Prostate gland (tissue), 2 donors: Measurements from ENCODE around the gene DDX31. TPM values are rescaled to one million over a fixed set of nuclear protein-coding genes. Genes with fewer than 3 reads are reported as not detected.

Experiments used
- DNase-seq: peaks from one replicate; pipeline ENCODE4 v3.0.0-alpha.2; 2019; ENCODE audit warnings: low spot score
- H3K27ac ChIP-seq, 2 donors: fragments of 200-600 bp; sonication (generic); 2 replicates each; pipeline ENCODE4 v1.5.1; 2017 to 2019
- H3K27me3 ChIP-seq: fragments of 200-600 bp; sonication (generic); replicated peaks from 2 replicates; pipeline ENCODE4 v1.5.1; 2019; ENCODE audit not compliant: insufficient read depth
- H3K36me3 ChIP-seq, 2 donors: fragments of 200-600 bp; sonication (generic); 1 replicate in 1 of 2; 2 replicates in 1 of 2; pipeline versions ENCODE4 v1.5.1 to v1.8.1; 2017 to 2019
- H3K4me1 ChIP-seq: fragments of 200-600 bp; sonication (generic); replicated peaks from 2 replicates; pipeline ENCODE4 v1.5.1; 2019
- H3K4me3 ChIP-seq, 2 donors: fragments of 200-600 bp; sonication (generic); 2 replicates each; pipeline ENCODE4 v1.5.1; 2017 to 2019
- H3K9me3 ChIP-seq: fragments of 200-600 bp; sonication (generic); 2 replicates; pipeline ENCODE4 v1.5.1; 2017
- POLR2A ChIP-seq: fragments of 450-650 bp; IDR thresholded peaks from one replicate; pipeline ENCODE4 v1.6.1; 2016; ENCODE audit warnings: antibody characterized with exemption, mild to moderate bottlenecking
- POLR2AphosphoS5 ChIP-seq: sonication (generic); formaldehyde crosslinking; IDR thresholded peaks from one replicate; pipeline ENCODE4 v1.6.1; 2017; ENCODE audit warnings: antibody characterized with exemption
- WGBS: methylation state at CpG from one replicate; pipeline ENCODE4 v1.1.5; 2018; 5-methylcytosine and 5-hydroxymethylcytosine counted together
- intact Hi-C: fragments of 100-400 bp; cut with DNase I; formaldehyde crosslinking; loops from one replicate; pipeline ENCODE4 v1.14.2; 2022
- total RNA-seq, 2 donors: library from RNA; depleted of rRNA; stranded (reverse); fragments of >200 nt; gene quantifications; one replicate each; pipeline ENCODE4 v1.1.0, GENCODE V29; 2016
- TF ChIP-seq, protein P1 (sequence below), 4 experiments: fragments of 200-600 bp in 2 of 4; fragments of 450-650 bp in 2 of 4; sonication (generic) in 2 of 4; IDR thresholded peaks; 1 replicate in 3 of 4; 2 replicates in 1 of 4; pipeline ENCODE4 v1.5.1; 2016 to 2019; ENCODE audit warnings: antibody characterized with exemption in 4 of 4, mild to moderate bottlenecking in 2 of 4, moderate library complexity in 2 of 4

The DDX31 gene
- total RNA-seq, 2 donors from 2014 or later, result 19.0 to 22.2 TPM

- no peaks in the 10 kb centered on the region for H3K27me3 ChIP-seq
- H3K9me3 ChIP-seq, result no peaks in the 10 kb centered on the region
- TF ChIP-seq, protein P1, sequence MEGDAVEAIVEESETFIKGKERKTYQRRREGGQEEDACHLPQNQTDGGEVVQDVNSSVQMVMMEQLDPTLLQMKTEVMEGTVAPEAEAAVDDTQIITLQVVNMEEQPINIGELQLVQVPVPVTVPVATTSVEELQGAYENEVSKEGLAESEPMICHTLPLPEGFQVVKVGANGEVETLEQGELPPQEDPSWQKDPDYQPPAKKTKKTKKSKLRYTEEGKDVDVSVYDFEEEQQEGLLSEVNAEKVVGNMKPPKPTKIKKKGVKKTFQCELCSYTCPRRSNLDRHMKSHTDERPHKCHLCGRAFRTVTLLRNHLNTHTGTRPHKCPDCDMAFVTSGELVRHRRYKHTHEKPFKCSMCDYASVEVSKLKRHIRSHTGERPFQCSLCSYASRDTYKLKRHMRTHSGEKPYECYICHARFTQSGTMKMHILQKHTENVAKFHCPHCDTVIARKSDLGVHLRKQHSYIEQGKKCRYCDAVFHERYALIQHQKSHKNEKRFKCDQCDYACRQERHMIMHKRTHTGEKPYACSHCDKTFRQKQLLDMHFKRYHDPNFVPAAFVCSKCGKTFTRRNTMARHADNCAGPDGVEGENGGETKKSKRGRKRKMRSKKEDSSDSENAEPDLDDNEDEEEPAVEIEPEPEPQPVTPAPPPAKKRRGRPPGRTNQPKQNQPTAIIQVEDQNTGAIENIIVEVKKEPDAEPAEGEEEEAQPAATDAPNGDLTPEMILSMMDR (IDR thresholded peaks at IDR 0.05), result no peak
- TF ChIP-seq POLR2A, result no peak
- no peak for TF ChIP-seq POLR2AphosphoS5
- 95% methylated on average over 5 of the region's 5 CpGs for WGBS
- no peak for DNase-seq
- H3K27ac ChIP-seq, result no peak overlapping the region
- no peaks in the 10 kb centered on the region for H3K4me1 ChIP-seq
- H3K4me3 ChIP-seq, result no peak overlapping the region
- intact Hi-C loops, result no loop called here
- no peaks in the 10 kb centered on the region for H3K36me3 ChIP-seq
These were observed 43.5 kb downstream of the DDX31 start for GRCh38 chr9:132626285-132626684.

DNA sequence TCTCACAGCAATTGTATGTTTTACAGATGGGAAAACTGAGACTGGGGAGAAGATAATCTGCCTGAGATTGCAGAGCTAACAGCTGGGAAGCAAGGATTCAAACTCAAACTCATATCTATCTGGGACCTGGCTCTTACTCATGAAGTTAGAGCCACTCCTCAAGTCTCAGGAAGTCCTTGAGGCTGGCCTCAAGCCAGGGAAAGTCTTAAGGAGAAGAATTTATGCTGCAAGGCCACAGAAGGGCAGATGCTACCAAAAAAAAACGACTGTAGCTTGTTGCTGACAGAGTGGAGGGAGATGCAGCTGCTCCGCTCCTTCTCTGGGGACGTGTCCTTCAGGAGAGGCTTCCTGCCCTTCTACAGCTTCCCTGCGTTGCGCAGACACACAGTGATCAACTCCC is 47.6 kb downstream of the DDX31 start:
- Histone ChIP-seq H3K4me1 (no peaks in the 10 kb centered on the region), H3K27ac (no peak overlapping the region), H3K4me3 (no peak overlapping the region), H3K36me3 (peaks cover 0 to 4% of the 10 kb centered on the region in 2 donors), H3K9me3 (no peaks in the 10 kb centered on the region), H3K27me3 (no peaks in the 10 kb centered on the region)
- TF ChIP-seq POLR2AphosphoS5 (no peak), POLR2A (no peak)
- TF ChIP-seq, protein P1 (IDR thresholded peaks at IDR 0.05), result no peak
- intact Hi-C loops, result no loop called here
- no peak for DNase-seq
- WGBS, result 76% methylated on average over 5 of the region's 5 CpGs

DNA sequence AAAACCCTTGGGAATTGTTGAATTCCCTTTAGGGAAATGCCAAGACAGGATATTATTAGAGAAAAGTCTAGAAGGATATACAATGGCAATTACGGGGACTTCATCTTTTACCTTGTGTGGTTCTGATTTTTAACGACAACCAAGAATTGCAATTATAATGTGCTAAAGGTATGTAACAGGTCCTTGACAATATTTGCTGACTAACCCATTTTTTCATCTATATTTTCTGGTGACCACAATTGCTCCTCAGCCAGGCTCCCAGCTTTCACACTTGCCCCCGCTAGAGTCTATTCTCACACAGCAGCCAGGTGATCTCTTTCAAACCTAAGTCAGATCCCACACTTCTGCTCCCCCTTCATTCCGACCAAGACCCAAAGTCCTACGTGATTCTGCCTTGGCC is 53.1 kb downstream of the DDX31 start:
- intact Hi-C loops, result no loop called here
- no peak overlapping the region for H3K4me3 ChIP-seq
- 90% methylated on average over 5 of the region's 5 CpGs for WGBS
- TF ChIP-seq POLR2A (no peak), POLR2AphosphoS5 (no peak)
- TF ChIP-seq, protein P1 (IDR thresholded peaks at IDR 0.05), result no peak
- peaks cover 0 to 4% of the 10 kb centered on the region in 2 donors for H3K36me3 ChIP-seq
- no peaks in the 10 kb centered on the region for H3K9me3 ChIP-seq
- no peak overlapping the region for H3K27ac ChIP-seq
- no peak for DNase-seq
- H3K27me3 ChIP-seq, result no peaks in the 10 kb centered on the region
- H3K4me1 ChIP-seq, result no peaks in the 10 kb centered on the region

GRCh38 chr9:132615774-132616173 is 54.0 kb downstream of the DDX31 start:
- no peak for DNase-seq
- Histone ChIP-seq H3K4me3 (no peak overlapping the region), H3K9me3 (no peaks in the 10 kb centered on the region), H3K36me3 (peaks cover 4 to 9% of the 10 kb centered on the region in 2 donors), H3K27me3 (no peaks in the 10 kb centered on the region), H3K4me1 (no peaks in the 10 kb centered on the region), H3K27ac (no peak overlapping the region)
- intact Hi-C loops, result no loop called here
- TF ChIP-seq POLR2A, result no peak
- no peak for TF ChIP-seq POLR2AphosphoS5
- TF ChIP-seq, protein P1 (IDR thresholded peaks at IDR 0.05), result no peak
- whole genome bisulfite sequencing, result 86% methylated on average over 2 of the region's 2 CpGs

DNA sequence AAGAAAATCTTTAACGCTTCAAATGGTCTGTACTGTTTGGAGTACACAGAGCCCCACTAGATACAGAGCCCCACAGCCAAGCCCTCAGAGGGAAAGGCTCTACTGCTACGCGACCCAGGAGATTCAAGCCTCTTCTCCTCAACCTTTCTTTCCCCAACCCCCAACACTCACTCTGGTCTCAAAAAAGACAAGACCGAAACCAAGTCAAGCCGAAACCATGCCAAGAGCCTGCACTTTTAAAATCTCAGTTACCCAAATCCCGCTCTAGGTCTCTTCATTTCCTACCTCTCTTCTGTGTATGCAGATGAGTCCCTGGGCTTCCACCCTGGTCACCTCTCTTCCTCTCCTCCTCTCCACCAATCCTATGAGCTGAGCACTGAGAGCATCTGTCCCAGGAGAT is 55.5 kb downstream of the DDX31 start:
- no peak for TF ChIP-seq POLR2A
- TF ChIP-seq, protein P1 (IDR thresholded peaks at IDR 0.05), result no peak
- peaks cover 4 to 9% of the 10 kb centered on the region in 2 donors for H3K36me3 ChIP-seq
- no peaks in the 10 kb centered on the region for H3K4me1 ChIP-seq
- H3K4me3 ChIP-seq, result no peak overlapping the region
- no peaks in the 10 kb centered on the region for H3K27me3 ChIP-seq
- no peak overlapping the region for H3K27ac ChIP-seq
- no peak for DNase-seq
- 72% methylated on average over 6 of the region's 6 CpGs for WGBS
- H3K9me3 ChIP-seq, result no peaks in the 10 kb centered on the region
- intact Hi-C loops, result no loop called here
